Epithelial cell of proximal tubule (primary cell): Measurements from ENCODE around the gene ARHGEF16. TPM values are rescaled to one million over a fixed set of nuclear protein-coding genes. Genes with fewer than 3 reads are reported as not detected.

ENCODE experiments used
- DNase-seq: peaks from one replicate; pipeline ENCODE4 v3.0.0-alpha.2; 2011; ENCODE audit warnings: low read depth
- H3K4me3 ChIP-seq: 2 replicates; pipeline ENCODE4 v1.5.1; 2011; ENCODE audit warnings: low read depth, mild to moderate bottlenecking, low read length
- total RNA-seq: library from RNA; depleted of rRNA; stranded (reverse); fragments of >200 nt; gene quantifications from 2 replicates; pipeline ENCODE4 v1.2.3, GENCODE V29; 2015
- TF ChIP-seq, protein P1 (sequence below): conservative IDR thresholded peaks from 2 replicates; pipeline ENCODE4 v1.5.1; 2012; ENCODE audit warnings: low read depth, mild to moderate bottlenecking, low read length

The ARHGEF16 gene
- total RNA-seq, 1 donor from 2014 or later, result 36.6 TPM

DNA sequence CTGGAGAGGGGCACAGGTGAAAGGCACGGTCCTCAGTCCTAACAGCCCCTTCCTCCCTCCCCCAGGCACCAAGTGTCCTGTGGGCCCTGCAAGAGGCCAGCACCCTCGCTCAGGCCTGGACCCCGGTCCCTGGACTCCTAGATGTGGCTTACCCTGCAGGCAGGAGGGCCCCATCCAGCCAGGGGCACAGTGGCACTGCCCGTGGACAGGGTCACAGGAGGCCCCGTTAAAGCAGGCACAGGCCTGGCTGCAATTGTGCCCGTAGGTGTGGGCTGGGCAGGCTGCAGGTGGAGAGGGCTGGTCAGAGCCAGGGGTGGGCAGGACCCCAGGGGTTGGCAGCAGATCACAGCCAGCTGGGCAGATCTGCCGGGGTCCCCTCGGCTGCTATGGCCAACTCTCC is 44.5 kb downstream of the ARHGEF16 start:
- H3K4me3 ChIP-seq, result no peak overlapping the region
- DNase-seq, result no peak
- TF ChIP-seq, protein P1, sequence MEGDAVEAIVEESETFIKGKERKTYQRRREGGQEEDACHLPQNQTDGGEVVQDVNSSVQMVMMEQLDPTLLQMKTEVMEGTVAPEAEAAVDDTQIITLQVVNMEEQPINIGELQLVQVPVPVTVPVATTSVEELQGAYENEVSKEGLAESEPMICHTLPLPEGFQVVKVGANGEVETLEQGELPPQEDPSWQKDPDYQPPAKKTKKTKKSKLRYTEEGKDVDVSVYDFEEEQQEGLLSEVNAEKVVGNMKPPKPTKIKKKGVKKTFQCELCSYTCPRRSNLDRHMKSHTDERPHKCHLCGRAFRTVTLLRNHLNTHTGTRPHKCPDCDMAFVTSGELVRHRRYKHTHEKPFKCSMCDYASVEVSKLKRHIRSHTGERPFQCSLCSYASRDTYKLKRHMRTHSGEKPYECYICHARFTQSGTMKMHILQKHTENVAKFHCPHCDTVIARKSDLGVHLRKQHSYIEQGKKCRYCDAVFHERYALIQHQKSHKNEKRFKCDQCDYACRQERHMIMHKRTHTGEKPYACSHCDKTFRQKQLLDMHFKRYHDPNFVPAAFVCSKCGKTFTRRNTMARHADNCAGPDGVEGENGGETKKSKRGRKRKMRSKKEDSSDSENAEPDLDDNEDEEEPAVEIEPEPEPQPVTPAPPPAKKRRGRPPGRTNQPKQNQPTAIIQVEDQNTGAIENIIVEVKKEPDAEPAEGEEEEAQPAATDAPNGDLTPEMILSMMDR, result no peak

DNA sequence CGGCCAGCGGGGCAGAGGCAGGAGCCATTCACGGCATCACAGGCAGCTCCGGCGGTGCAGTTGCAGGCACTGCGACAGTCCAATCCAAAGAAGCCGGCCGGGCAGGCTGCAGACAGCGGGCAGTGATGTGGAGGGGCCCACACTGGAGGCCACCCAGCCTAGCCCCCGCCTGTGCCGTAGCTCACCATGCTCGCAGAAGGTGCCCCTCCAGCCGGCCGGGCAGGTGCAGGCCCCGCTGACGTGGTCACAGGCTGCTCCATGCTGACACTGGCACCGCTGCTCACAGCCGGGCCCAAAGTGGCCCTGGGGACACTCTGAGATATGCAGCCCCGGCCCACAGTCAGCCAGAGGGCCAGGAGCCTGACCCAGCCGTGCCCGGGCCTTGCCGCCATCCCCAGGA is 45.1 kb downstream of the ARHGEF16 start:
- TF ChIP-seq, protein P1, result no peak
- DNase-seq, result no peak
- no peak overlapping the region for H3K4me3 ChIP-seq

DNA sequence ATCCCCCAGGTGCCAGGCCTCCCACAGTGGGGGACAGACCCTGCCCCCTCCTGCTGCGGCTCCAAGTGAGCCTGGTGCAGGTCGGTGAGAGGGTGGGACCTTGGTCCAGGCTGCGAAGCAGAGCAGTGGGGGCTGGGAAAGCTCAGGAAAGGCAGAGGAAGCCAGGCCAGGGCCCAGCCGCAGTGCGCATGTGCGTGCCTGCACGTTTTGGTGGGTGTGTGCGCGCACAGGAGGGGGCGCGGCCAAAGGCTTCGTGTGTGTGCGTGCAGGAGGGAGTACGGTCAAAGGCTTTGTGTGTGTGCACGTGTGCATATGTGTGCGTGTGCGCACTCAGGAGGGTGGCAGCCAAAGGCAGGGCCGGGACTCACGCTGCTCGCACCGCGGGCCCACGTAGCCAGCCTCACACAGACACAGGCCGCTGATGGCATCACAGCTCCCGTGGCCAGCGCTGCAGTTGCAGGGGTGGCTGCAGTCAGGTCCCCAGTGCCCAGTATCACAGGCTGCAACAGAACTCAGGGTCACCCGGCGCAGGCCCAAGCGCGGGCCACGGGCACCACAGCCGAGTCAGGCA is 45.9 kb downstream of the ARHGEF16 start:
- DNase-seq, result no peak
- H3K4me3 ChIP-seq, result no peak overlapping the region
- TF ChIP-seq, protein P1, result no peak

DNA sequence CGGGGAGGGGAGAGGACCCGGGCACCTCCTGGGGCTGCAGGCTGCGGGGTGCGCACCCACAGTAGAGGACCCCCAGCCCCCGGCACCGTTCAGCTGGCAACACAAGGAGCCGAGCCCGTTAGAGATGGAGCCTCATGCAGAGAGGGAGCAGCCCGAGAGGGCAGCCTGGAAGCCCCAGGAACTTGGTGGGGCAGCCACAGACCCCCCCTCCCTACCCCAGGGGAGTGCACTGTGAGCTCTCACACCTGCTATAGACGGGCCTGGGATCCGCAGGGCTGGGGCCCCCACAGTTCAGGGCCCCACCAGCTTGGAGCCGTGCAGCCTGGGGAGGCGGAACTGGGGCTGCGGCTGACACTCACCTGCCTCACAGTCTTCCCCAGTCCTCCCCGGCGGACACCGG is 47.0 kb downstream of the ARHGEF16 start:
- H3K4me3 ChIP-seq, result no peak overlapping the region
- no peak for DNase-seq
- TF ChIP-seq, protein P1, result no peak

DNA sequence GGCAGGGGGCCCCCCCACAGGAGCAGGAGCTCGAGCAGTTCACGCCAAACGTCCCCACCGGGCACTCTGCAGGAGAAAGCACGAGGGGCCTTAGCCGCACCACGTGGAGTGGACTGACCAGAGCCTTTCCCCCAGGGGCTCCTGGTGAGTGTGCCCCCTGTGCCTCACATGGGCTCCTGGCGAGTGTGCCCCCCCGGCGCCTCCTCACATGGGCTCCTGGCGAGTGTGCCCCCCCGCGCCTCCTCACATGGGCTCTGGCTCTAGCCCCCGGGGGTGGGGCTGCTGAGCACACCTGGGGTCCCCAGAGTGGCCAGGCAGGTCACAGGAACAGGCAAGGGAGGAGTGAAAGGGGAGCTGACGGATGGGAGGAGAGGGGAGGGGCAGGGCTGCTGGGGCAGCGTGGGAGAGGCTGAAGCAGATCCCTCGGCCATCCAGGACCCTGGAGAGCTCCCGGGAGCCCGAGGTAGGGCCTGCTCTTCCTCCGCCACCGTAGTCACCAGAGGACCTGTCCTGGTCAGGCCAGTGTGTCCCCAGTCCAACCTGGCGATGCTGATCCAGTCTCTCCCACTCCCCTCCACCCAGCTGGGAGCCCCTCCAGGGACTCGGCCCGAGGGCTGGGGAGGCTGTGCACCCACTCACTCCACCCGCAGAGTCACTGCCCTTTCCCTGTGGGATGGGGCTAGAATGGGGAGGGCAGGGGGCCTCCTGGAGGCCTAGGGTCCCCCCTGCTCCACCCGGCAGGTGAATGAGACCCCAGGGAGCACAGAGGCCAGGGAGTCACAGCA is 47.6 kb downstream of the ARHGEF16 start:
- TF ChIP-seq, protein P1, result no peak
- no peak overlapping the region for H3K4me3 ChIP-seq
- no peak for DNase-seq

DNA sequence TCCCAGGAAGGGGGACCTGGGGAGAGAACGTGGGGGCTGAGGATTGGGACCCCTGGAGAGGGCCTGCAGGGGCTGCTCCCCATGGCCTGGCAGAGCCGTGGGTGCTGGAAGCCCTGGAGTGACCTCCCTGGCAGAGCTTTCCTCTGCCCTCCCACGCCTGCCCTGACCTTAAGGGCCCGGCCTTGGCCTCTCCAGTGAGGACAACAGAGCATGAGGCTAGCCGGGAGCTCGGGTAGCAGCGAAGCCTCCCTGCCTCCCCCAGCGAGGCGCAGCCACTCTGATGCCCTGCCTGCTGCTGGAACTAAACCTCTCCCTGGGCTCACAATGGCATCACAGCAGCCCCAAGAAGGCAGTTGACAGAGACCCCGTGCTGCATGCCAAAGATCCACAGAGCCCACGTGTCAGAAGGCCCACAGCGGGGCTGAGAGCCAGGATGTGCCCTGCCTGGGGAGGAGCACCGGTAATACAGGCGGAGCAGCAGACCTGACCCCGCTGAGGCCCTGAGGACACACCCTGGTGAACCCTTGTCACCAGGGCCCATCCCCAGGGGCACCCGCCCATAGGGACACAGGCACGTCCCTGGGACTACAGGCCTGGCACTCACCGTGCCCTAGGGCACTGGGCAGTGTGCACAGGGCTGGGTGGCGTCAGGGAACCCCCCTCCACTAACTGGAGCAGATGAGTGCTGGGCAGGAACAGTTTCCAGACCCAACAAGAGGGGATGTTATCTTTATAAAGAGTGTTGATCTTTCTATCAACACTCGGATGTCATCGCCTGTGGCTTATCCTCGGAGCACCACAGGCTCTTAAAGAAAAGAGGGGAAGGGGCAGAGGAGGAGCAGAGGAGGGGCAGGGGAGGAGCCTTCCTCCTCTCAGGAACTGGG is 48.4 kb downstream of the ARHGEF16 start:
- no peak for DNase-seq
- no peak overlapping the region for H3K4me3 ChIP-seq
- TF ChIP-seq, protein P1, result no peak
